ENCODE data around the gene CLCN1. TPM values are rescaled to one million over a fixed set of nuclear protein-coding genes. Genes with fewer than 3 reads are reported as not detected.

Gene CLCN1
- total RNA-seq, 1 experiment from 2014 or later: 0.55 TPM

GRCh38 chr7:143314127-143314526 is 1.8 kb upstream of the CLCN1 start:
- ChIA-PET CTCF (no interaction called here), POLR2A (ENCODE audit: unreplicated experiment) (no interaction called here)
- H3K36me3 ChIP-seq (ENCODE audit: low read depth, low read length): no peaks in the 10 kb centered on the region
- no peak overlapping the region for H3K9ac ChIP-seq (ENCODE audit: low read length)
- no peaks in the 10 kb centered on the region for H4K20me1 ChIP-seq (ENCODE audit: low read length)
- no TSS peak for BruUV-seq (replicated peaks)
- no peaks in the 10 kb centered on the region for H3K4me1 ChIP-seq (ENCODE audit: insufficient read depth, low read length)
- no peaks in the 10 kb centered on the region for H3K27me3 ChIP-seq (ENCODE audit: low read length)
- H3K27ac ChIP-seq (ENCODE audit: low read length): no peak overlapping the region
- H2AFZ ChIP-seq (ENCODE audit: low read length): no peak overlapping the region
- no peak overlapping the region for H3K4me2 ChIP-seq (ENCODE audit: low read length)
- H3F3A ChIP-seq (ENCODE audit: low read length, unreplicated experiment): no peaks in the 10 kb centered on the region
- intact Hi-C loops (cut with micrococcal nuclease): loop anchor here (10.0 kb wide), 1 partner anchor 181 kb away; no protein-coding TSS in a partner anchor
- H3K4me3 ChIP-seq (ENCODE audit: low read length): no peak overlapping the region
- DNase-seq: no peak
- TF ChIP-seq EZH2 (IDR thresholded peaks at IDR 0.05; ENCODE audit: low read length, unreplicated experiment): no peak
- TF ChIP-seq EZH2phosphoT487 (IDR thresholded peaks at IDR 0.05; ENCODE audit: borderline replicate concordance, low read length): no peak
- no peak for TF ChIP-seq CTCF (conservative IDR thresholded peaks at IDR 0.05; ENCODE audit: low read depth, low read length)
- H3K79me2 ChIP-seq (ENCODE audit: low read length): no peaks in the 10 kb centered on the region
- H3K9me2 ChIP-seq (replicated peaks; ENCODE audit: low read length): no peaks in the 10 kb centered on the region
- no peaks in the 10 kb centered on the region for H3K9me3 ChIP-seq (ENCODE audit: low read length)
- no peak for ATAC-seq

GRCh38 chr7:143316492-143316891 is 581 bp downstream of the CLCN1 start:
- no peaks in the 10 kb centered on the region for H3F3A ChIP-seq (ENCODE audit: low read length, unreplicated experiment)
- no peak overlapping the region for H2AFZ ChIP-seq (ENCODE audit: low read length)
- H3K9ac ChIP-seq (ENCODE audit: low read length): no peak overlapping the region
- ChIA-PET POLR2A (ENCODE audit: unreplicated experiment) (no interaction called here), CTCF (no interaction called here)
- H3K79me2 ChIP-seq (ENCODE audit: low read length): no peaks in the 10 kb centered on the region
- no peaks in the 10 kb centered on the region for H4K20me1 ChIP-seq (ENCODE audit: low read length)
- intact Hi-C loops (cut with micrococcal nuclease): loop anchor here (10.0 kb wide), 1 partner anchor 178 kb away; no protein-coding TSS in a partner anchor
- H3K4me2 ChIP-seq (ENCODE audit: low read length): no peak overlapping the region
- H3K9me3 ChIP-seq (ENCODE audit: low read length): no peaks in the 10 kb centered on the region
- no peaks in the 10 kb centered on the region for H3K36me3 ChIP-seq (ENCODE audit: low read depth, low read length)
- H3K4me1 ChIP-seq (ENCODE audit: insufficient read depth, low read length): peaks cover 9% of the 10 kb centered on the region; the same call in 1 of the 2 replicates
- no peak for ATAC-seq
- no peak for DNase-seq
- H3K4me3 ChIP-seq (ENCODE audit: low read length): no peak overlapping the region
- BruUV-seq (replicated peaks): no TSS peak
- no peak for TF ChIP-seq EZH2phosphoT487 (IDR thresholded peaks at IDR 0.05; ENCODE audit: borderline replicate concordance, low read length)
- TF ChIP-seq EZH2 (IDR thresholded peaks at IDR 0.05; ENCODE audit: low read length, unreplicated experiment): no peak
- TF ChIP-seq CTCF (conservative IDR thresholded peaks at IDR 0.05; ENCODE audit: low read depth, low read length): no peak
- no peaks in the 10 kb centered on the region for H3K27me3 ChIP-seq (ENCODE audit: low read length)
- no peaks in the 10 kb centered on the region for H3K9me2 ChIP-seq (replicated peaks; ENCODE audit: low read length)
- no peak overlapping the region for H3K27ac ChIP-seq (ENCODE audit: low read length)

DNA sequence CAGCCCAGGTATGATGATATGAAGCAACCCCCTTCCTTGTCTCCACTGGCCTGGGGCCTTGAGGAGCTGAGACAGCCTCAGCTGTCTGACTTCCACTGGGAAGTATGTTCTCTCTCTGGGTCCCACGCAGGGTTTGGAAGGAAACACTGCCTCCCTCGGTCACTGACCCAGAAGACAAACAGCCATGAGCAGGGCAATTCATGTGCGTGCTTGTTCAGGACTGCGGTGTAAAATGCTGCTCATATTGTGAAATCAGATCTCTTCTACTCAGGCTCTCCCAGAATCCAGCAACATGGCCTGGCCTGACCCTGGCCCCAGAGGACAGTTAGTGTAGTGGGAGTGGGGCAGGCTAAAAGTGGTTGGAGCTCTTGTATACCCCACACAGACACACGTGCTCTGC is 2.8 kb downstream of the CLCN1 start:
- no peaks in the 10 kb centered on the region for H3K9me2 ChIP-seq (replicated peaks; ENCODE audit: low read length)
- H3K79me2 ChIP-seq (ENCODE audit: low read length): no peaks in the 10 kb centered on the region
- no peak for DNase-seq
- H3K4me3 ChIP-seq (ENCODE audit: low read length): no peak overlapping the region
- no peak overlapping the region for H3K27ac ChIP-seq (ENCODE audit: low read length)
- H3F3A ChIP-seq (ENCODE audit: low read length, unreplicated experiment): no peaks in the 10 kb centered on the region
- BruUV-seq (replicated peaks): no TSS peak
- ChIA-PET POLR2A (ENCODE audit: unreplicated experiment) (no interaction called here), CTCF (no interaction called here)
- H3K9ac ChIP-seq (ENCODE audit: low read length): no peak overlapping the region
- peaks cover 9% of the 10 kb centered on the region; the same call in 1 of the 2 replicates for H3K4me1 ChIP-seq (ENCODE audit: insufficient read depth, low read length)
- no peaks in the 10 kb centered on the region for H3K9me3 ChIP-seq (ENCODE audit: low read length)
- H3K36me3 ChIP-seq (ENCODE audit: low read depth, low read length): no peaks in the 10 kb centered on the region
- no peaks in the 10 kb centered on the region for H4K20me1 ChIP-seq (ENCODE audit: low read length)
- no peaks in the 10 kb centered on the region for H3K27me3 ChIP-seq (ENCODE audit: low read length)
- intact Hi-C loops (cut with micrococcal nuclease): loop anchor here (10.0 kb wide), 1 partner anchor 176 kb away; no protein-coding TSS in a partner anchor
- H2AFZ ChIP-seq (ENCODE audit: low read length): no peak overlapping the region
- TF ChIP-seq EZH2phosphoT487 (IDR thresholded peaks at IDR 0.05; ENCODE audit: borderline replicate concordance, low read length) (no peak), EZH2 (IDR thresholded peaks at IDR 0.05; ENCODE audit: low read length, unreplicated experiment) (no peak), CTCF (conservative IDR thresholded peaks at IDR 0.05; ENCODE audit: low read depth, low read length) (no peak)
- ATAC-seq: no peak
- H3K4me2 ChIP-seq (ENCODE audit: low read length): no peak overlapping the region
